Stimulated activated CD4-positive, alpha-beta T cell treated with anti-CD3 and anti-CD28 coated beads, Interleukin-1b, Interleukin-23, amount 100 ng/mL, for 48 hours (primary cell): ENCODE measurements around the gene CD44.
"Not testable (repeated sequence)": the region's sequence is repeated elsewhere in the genome, so short reads cannot be mapped to it uniquely, and the experiment has no call there.

Experiments used
- DNase-seq: peaks from one replicate; pipeline ENCODE4 v3.0.0-alpha.2; 2020

CD44 gene

GRCh38 chr11:35138943-35139721 is at the start of gene CD44:
CD44 (plus strand) TSS chr11:35139171; CDS start chr11:35139304, 133 bp downstream.
- peak; percentile 76 for DNase-seq

GRCh38 chr11:35089666-35090065 is 49.3 kb upstream of the CD44 start:
- no peak for DNase-seq

DNA sequence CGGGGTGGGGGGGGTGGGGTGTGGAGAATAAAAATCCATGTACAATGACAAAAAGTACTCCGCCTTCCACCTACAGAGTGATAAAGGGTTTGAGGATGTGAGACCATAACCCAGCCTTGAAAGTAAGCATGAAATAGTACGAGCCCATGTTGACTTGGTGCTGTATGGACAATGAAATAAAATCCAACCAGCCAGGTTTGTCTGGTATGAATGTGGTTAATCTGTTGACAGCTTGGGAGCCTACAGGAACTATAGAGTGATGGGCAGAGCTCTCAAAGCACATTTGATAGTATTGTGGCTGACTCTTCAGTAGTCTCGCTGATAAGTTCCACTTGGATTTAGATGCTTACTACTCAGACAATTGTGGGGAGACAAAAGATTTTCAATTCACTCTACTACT is 48.8 kb upstream of the CD44 start:
- DNase-seq = no peak

DNA sequence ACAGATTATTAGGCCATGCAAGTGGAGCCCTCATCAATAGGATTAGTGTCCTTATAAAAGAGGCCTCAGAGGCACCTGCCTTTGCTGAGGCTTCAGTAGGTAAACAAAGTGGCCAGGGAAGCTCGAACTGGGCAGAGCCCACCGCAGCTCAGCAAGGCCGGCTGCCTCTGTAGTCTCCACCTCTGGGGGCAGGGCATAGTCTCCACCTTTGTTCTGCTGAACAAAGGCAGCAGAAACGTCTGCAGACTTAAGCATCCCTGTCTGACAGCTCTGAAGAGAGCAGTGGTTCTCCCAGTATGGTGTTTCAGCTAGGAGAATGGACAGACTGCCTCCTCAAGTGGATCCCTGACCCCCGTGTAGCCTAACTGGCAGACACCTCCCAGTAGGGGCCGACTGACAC is 48.0 kb upstream of the CD44 start:
- DNase-seq = not testable (repeated sequence)

DNA sequence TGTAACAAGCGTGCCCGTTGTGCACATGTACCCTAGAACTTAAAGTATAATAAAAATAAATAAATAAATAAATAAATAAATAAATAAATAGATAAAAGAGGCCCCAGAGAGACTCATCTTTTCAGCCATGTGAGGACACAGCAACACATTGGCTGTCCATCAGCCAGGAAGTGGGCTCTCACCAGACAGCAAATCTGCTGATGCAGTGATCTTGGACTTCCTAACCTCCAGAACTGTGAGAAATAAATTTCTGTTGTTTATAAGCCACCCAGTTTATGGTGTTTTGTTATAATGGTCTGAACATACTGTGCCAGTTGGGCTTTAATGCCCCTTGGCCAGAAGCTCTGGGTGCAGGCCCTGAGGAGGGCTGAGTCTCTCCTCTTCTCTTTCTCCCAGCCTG is 42.2 kb upstream of the CD44 start:
- DNase-seq = no peak

DNA sequence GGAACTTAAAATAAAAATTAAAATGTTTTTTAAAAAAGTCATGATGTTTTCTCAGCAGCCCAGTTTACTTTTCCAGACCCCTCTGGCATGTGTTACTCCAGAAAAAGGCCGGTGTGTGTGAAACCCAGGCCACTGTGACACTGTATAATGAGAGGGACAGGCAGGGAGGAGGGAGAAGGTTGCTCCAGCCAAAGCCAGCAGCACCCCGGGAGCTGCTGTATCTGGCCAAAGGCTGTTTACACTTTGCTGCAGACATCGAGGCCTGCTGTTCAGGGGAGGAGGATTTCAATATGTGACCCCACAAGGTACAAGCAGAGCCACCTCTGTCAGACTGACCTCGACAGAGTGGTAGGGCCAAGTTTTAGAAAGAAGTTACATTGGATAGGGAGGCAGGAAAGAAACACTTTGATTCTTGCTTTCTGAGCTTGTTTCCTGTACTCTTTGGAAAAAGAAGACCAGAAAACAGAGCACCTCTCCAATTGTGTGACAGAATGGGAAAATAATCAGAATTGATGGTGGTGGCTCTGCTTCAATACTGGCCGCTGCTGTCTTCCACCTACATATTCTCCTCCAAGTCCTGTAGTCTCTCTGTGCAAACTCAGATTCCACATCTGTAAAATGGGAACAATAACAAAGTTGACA is 41.0 kb upstream of the CD44 start:
- DNase-seq = no peak

GRCh38 chr11:35098855-35099254 is 40.1 kb upstream of the CD44 start:
- DNase-seq = no peak

DNA sequence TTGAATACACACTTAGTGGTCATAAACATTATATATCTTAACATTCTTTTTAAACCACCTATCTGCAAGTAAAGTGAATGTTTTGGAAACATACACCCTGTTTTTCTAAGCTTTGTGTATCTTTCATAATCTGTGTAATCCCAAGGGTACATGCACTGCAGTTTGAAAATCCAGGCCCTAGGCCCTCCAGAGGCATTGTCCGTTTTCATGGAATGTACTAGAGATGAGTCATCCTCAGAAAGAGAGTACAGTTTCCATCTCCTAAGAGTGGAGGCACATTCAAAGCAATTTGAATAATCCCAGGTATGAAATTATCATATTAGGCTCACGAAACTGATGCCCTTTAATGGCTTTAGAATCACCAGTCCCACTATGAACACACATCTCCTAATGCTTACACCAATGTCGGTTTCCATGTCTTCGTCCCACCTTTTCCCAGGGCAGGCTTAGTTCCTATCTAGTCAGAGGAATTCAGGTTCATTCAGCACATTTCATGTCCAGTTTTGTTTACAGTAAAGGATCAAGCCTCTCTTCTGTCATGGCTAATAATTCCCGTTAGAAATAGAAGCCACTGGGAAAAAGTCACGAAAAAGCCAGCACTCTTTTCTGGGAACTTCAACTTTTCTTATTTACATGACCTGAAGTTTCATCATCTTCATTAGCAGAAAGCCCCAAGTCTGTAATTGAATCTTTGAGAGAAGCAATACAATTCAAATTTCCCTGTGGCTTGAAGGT is 39.5 kb upstream of the CD44 start:
- DNase-seq = no peak

GRCh38 chr11:35100013-35100383 is 39.0 kb upstream of the CD44 start:
- no peak for DNase-seq

DNA sequence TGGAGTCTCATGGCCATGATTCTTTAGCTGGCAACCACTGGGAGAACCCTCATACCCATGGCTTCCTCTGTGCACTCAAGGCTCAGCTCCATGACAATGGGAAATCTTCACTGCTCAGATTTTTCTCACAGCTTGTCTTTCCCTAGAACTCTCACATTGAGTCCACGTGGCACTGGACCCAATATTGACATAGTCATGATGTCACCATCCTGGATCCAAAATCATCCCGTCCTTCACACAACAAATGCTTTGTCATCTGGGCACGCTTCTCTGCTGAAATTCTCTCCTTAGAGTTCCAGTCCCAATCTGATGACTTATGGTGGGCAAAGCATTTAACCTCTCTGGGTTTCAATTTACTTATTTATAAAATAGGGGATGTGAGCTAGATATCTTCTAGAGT is 37.7 kb upstream of the CD44 start:
- no peak for DNase-seq

DNA sequence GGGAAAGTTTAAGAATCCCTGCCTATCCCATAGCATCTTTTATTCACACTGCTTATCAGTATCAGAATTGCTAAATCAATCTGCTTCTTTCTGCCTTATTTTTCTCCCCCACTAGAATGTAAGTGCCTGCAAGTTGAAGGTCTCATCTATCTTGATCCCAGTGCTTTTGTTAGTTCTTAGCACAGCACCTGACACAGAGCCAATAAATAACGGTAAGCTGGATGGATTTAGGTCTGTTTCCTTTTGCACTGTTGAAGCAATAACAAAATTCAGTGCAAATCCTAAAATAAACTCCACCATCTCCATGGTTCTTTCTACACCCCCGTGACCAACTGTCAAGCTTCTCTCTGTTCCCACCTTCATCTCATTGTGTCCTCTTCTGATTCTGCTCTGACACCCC is 36.7 kb upstream of the CD44 start:
- DNase-seq = no peak

- DNase-seq = no peak
Observed at GRCh38 chr11:35103366-35104208, 35.4 kb upstream of the CD44 start.

DNA sequence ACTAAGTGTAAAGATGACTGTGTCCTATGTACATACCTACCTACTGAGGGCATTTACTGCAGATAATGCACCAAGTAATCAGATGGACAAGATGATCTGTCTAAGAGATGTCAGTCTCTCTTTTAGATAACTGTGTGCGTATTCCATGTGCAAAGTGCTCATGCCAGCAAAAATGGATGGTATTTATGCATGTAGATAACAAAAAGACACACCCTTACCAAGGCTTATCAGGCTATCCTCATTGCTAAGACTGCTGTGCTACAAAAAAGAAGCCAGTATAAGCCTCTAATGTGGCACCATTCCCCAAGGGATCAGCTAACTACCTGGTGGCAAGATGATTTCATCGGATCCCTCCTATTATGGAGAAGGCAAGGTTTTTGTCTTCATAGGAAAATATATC is 34.3 kb upstream of the CD44 start:
- DNase-seq = no peak

GRCh38 chr11:35105319-35106079 is 33.5 kb upstream of the CD44 start:
- no peak for DNase-seq

GRCh38 chr11:35106595-35106994 is 32.4 kb upstream of the CD44 start:
- DNase-seq = no peak

DNA sequence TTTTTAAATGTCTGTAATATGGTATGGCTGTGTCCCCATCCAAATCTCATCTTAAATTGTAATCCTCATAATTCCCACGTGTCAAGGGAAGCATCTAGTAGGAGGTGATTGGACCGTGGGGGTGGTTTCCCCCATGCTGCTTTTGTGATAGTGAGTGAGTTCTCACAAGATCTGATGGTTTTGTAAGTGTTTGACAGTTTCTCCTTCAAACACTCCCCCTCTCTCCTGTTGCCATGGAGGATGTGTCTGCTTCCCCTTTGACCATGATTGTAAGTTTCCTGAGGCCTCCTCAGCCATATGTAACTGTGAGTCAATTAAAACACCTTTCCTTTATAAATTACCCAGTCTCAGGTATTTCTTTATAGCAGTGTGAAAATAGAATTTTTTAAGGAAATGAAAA is 31.1 kb upstream of the CD44 start:
- no peak for DNase-seq

- DNase-seq = not testable (repeated sequence)
Observed at GRCh38 chr11:35108336-35108735, 30.6 kb upstream of the CD44 start.

DNA sequence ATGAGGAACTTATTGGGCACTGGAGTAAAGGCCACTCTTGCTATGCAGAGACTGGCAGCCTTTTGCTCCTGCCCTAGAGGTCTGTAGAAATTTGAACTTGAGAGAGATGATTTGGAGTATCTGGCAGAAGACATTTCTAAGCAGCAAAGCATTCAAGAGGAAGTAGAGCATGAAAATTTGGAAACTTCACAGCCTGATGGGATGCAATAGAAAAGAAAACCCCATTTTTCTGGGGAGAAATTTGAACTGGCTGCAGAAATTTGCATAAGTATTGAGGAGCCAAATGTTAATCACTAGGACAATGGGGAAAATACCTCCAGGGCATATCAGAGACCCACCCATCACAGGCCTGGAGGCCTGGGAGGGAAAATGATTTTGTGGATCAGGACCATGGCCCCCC is 29.9 kb upstream of the CD44 start:
- no peak for DNase-seq

- DNase-seq = no peak
Observed at GRCh38 chr11:35109827-35110226, 29.1 kb upstream of the CD44 start.

- DNase-seq = no peak
Observed at GRCh38 chr11:35111161-35112055, 27.6 kb upstream of the CD44 start.
